AG04450 (cell line): ENCODE measurements around the gene RPA1. TPM values are rescaled to one million over a fixed set of nuclear protein-coding genes. Genes with fewer than 3 reads are reported as not detected.

Experiments
- CTCF ChIA-PET: fragments of 300-600, 350-600 bp; formaldehyde crosslinking; extraction: SDS; loops from one replicate; lab custom pipeline; 2022; ENCODE audit warnings: antibody characterized with exemption, inconsistent platforms; lab: Charles Lee
- POLR2A ChIA-PET: fragments of 350-600 bp; formaldehyde crosslinking; extraction: SDS; loops from one replicate; lab custom pipeline; 2021; ENCODE audit warnings: antibody characterized with exemption, inconsistent platforms; lab: Yijun Ruan, JAX
- DNase-seq: peaks from one replicate; pipeline ENCODE4 v3.0.0-alpha.2; 2011; ENCODE audit warnings: low read depth, low spot score
- H3K27ac ChIP-seq: one replicate; pipeline ENCODE4 v1.5.1; 2012; ENCODE audit warnings: low read depth, low read length, control low read depth
- H3K27me3 ChIP-seq: one replicate; pipeline ENCODE4 v1.6.0; 2012; ENCODE audit warnings: low read length; ENCODE audit not compliant: control insufficient read depth, insufficient read depth
- H3K4me3 ChIP-seq: 2 replicates; pipeline ENCODE4 v1.5.1; 2011; ENCODE audit warnings: mild to moderate bottlenecking, low read depth, low read length, control low read depth
- H3K9me3 ChIP-seq: 2 replicates; pipeline ENCODE4 v1.5.1; 2012; ENCODE audit warnings: low read length; ENCODE audit not compliant: control insufficient read depth, insufficient read depth
- CTCF ChIP-seq: IDR thresholded peaks from 2 replicates; pipeline ENCODE4 v1.5.1; 2011; ENCODE audit warnings: low read depth, low read length, control low read depth, inconsistent platforms
- polyA minus RNA-seq: library from RNA; depleted of rRNA, polyadenylated mRNA; stranded (reverse); fragments of >200 nt; gene quantifications from 2 replicates; pipeline ENCODE4 v1.2.3, GENCODE V29; 2011; rRNA and poly(A)+ RNA removed
- polyA plus RNA-seq: library from polyadenylated mRNA; depleted of rRNA; stranded (reverse); fragments of >200 nt; gene quantifications from 2 replicates; pipeline ENCODE4 v1.2.3, GENCODE V29; 2011; rRNA removed

The RPA1 gene
- polyA plus RNA-seq = 52.3 and 56.4 TPM in 2 replicates
- 46.7 and 52.0 TPM in 2 replicates for polyA minus RNA-seq

- ChIA-PET POLR2A (interaction anchor here (1.2 to 1.8 kb wide), 2 partner anchors 111 to 113 kb away, joined by 4 to 6 read pairs; no protein-coding TSS in a partner anchor), CTCF (interaction anchor here (0.7 kb wide), 1 partner anchor 35 kb away, joined by 11 read pairs; no protein-coding TSS in a partner anchor)
- no peak for TF ChIP-seq CTCF
- Histone ChIP-seq H3K4me3 (peak within 1 kb of the TSS; percentile 63), H3K27ac (no peak within 1 kb of the TSS), H3K27me3 (no peaks in the 10 kb centered on the region), H3K9me3 (no peaks in the 10 kb centered on the region)
- DNase-seq = peak; percentile 33
These were observed at the start of gene RPA1, which contains the start of gene SMYD4 for GRCh38 chr17:1829592-1830257. Gene RPA1, plus strand, starts transcription at chr17:1830005. Its CDS starts 89 bp downstream, at chr17:1830094. Gene SMYD4, minus strand, starts transcription at chr17:1829902. Its CDS starts 1,908 bp downstream, at chr17:1827994.

DNA sequence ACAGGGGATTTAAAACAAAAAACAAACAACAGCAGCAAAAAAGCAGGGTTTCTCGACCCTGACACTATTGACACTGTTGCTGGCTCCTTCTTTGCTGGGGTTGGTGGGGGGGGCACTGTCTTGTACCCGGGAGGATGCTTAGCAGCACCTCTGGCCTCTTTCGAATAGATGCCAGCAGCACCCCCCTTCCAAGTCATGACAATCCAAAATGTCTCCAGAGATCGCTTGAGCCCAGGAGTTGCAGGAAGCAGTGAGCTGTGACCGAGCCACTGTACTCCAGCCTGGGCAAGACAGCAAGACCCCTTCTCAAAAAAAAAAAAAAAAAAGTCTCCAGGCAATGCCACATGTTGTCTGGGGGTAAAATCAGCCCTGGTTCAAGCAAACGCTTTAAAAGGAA, 47.6 kb upstream of the RPA1 start:
- ChIA-PET POLR2A (interaction anchor here (0.7 kb wide), 3 partner anchors 65 to 483 kb away, joined by 3 to 6 read pairs (median 6); no protein-coding TSS in a partner anchor), CTCF (interaction anchor here (0.7 to 7.3 kb wide), 2 partner anchors 8 to 63 kb away, joined by 3 to 89 read pairs; no protein-coding TSS in a partner anchor)
- no peak for DNase-seq
- no peaks in the 10 kb centered on the region for H3K27me3 ChIP-seq
- no peak for TF ChIP-seq CTCF
- H3K9me3 ChIP-seq = no peaks in the 10 kb centered on the region; the same call in 1 of the 2 replicates
- H3K27ac ChIP-seq = no peak overlapping the region
- no peak overlapping the region for H3K4me3 ChIP-seq

GRCh38 chr17:1783271-1783670, 46.5 kb upstream of the RPA1 start:
- no peak for DNase-seq
- Histone ChIP-seq H3K27me3 (no peaks in the 10 kb centered on the region), H3K27ac (peak overlapping the region; percentile 62), H3K9me3 (no peaks in the 10 kb centered on the region; the same call in 1 of the 2 replicates), H3K4me3 (no peak overlapping the region)
- TF ChIP-seq CTCF = no peak
- CTCF ChIA-PET = interaction anchor here (0.7 to 7.3 kb wide), 16 partner anchors 9 to 209 kb away, joined by 3 to 89 read pairs (median 6); partner anchors contain the start of genes SERPINF1 and WDR81
- POLR2A ChIA-PET = interaction anchor here (0.6 to 2.5 kb wide), 7 partner anchors 17 to 267 kb away, joined by 4 to 37 read pairs (median 5); partner anchors contain the start of genes INPP5K and SERPINF1

DNA sequence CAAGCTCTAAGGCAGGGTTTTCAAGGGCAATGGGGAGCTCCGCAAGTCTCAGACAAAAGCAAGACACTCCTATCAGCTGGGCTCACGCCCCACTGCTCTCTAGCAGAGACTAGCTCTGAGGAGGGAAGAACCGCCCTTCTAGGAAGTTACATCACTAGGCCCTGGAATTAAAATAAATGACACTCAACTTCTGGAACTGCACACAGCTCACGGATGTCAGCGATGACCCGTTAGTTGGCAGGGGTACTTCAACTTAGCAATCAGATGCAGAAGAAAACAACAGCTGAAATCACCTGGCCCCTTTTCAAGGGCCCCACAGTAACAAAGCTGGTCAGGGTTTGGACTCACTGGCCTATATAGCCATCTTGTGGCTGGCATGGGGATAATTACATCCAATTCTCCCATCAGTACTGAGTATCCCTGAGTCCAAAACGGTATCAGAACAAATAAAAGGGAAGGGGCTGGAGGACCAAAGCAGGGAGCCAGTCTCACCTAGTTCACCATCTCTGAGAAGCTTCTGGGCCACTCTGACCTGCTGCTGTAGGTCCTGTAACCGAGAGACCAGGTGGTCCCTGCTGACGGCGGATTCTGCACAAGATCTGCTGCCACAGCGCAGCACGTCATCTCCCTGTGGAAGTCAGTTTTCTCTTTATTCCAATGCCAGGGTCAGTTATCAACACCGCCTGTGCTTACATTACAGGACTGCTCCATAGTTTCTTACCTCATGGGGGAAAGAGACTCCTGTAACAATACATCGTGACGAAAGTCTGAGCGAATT, 45.8 kb upstream of the RPA1 start:
- no peaks in the 10 kb centered on the region for H3K27me3 ChIP-seq
- POLR2A ChIA-PET = interaction anchor here (0.6 to 2.5 kb wide), 8 partner anchors 18 to 267 kb away, joined by 3 to 37 read pairs (median 5); partner anchors contain the start of genes INPP5K, SERPINF1 and TLCD2
- no peaks in the 10 kb centered on the region; the same call in 1 of the 2 replicates for H3K9me3 ChIP-seq
- H3K4me3 ChIP-seq = no peak overlapping the region
- CTCF ChIA-PET = interaction anchor here (0.7 to 7.3 kb wide), 17 partner anchors 9 to 210 kb away, joined by 3 to 89 read pairs (median 6); partner anchors contain the start of genes SERPINF1 and WDR81
- peak; percentile 90 for TF ChIP-seq CTCF
- H3K27ac ChIP-seq = peak overlapping the region; percentile 62
- peak; percentile 78 for DNase-seq
